ENCODE data around the gene IQCH. TPM values are rescaled to one million over a fixed set of nuclear protein-coding genes. Genes with fewer than 3 reads are reported as not detected.

The IQCH gene
- total RNA-seq, 1 donor from 2014 or later = 0.94 TPM

DNA sequence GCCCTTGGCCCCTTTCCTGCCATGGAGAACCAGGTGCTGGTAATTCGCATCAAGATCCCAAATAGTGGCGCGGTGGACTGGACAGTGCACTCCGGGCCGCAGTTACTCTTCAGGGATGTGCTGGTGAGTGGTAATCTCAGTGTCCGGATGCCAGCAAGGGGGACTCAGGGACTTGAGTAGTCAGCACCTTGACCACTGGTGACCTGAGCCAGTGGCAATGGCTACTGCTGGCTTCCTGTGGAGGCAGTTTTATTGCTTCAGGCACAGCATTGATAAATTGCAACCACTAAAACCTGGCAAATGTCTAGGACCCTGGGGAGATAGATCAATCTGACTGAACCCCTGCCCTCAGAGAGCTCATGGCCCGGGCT, 288.7 kb downstream of the IQCH start:
- intact Hi-C loops (cut with DNase I) = loop anchor here (2.0 to 5.0 kb wide), 2 partner anchors 23 to 86 kb away; partner anchors contain the start of gene C15orf61
- no peak for DNase-seq (ENCODE audit: low spot score)

DNA sequence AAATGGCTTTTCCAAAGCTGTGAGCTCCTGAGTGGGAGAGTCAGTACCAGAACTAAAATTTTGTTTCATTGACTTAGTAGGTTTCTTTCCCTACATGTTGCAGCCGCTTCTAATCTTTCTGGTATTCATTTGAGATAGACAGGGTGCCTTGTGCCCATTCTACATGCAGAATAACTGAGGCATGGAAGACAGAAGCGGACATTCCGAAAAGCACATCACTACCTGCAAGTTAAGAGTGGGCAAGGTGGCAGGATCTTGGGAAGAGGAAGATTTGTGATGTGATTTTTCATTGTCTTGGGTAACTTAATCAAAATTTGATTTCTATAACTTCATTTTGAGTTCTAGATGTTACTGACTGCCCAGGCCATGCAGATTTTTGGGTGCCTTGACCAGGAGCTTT, 289.9 kb downstream of the IQCH start:
- intact Hi-C loops (cut with DNase I) = loop anchor here (5.0 kb wide), 1 partner anchor 87 kb away; no protein-coding TSS in a partner anchor
- no peak for DNase-seq (ENCODE audit: low spot score)

DNA sequence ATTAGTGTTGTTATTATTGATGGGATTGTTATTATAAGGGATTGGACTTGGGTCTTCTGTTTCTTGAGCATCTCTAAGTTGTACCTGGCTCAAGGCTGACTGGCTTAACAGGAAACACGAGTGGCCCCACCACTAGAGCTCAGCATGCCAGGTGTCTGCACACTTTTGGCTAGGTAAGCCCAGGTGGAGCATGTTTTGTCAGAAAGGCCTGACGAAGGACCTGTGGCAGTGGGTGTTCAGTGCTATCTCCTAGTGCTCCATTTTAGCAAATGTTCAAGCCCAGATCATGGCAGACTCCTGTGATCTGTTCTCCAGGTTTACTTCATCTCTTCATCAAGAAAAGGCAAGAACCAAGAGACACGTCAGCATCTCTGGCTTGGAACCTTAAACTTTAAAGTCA, 291.3 kb downstream of the IQCH start:
- DNase-seq (ENCODE audit: low spot score) = no peak
- intact Hi-C loops (cut with DNase I) = no loop called here

DNA sequence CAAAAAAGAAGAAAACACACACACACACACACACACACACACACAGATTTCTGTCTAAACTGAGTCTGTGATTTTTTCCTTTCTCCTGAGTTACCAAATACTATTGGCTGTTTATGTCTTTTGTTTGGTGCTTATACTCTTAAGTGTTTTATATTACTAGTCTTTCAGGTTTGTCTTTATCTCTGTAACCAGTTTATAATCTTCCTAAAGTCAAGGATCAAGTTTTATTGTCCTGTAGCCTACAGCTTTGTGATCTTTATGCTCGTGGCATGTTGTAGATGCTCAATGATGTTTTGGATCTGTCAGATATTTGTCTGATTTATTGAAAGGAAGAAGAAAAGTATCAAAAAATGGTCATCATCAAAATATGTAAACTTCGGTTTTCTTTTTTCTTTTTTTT, 292.5 kb downstream of the IQCH start:
- DNase-seq (ENCODE audit: low spot score) = no peak
- intact Hi-C loops (cut with DNase I) = no loop called here

DNA sequence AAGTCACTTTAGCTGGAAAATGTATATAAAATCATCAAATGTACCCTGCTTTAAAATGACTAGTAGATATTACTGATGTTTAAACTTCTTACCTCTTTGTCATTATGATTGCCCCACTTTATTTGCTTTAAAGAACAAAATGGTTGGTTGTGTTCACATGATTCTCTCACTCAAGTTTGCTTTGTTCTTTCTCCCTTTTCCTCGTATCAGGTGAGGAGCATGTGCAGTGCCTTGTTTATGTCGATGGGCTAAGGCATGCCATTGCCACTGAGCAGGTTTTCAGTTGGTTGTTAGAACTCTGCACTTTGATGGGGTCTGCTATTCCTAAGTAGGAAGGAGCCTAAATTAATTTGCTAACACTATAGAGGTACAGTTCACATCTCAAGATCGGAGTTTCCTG, 293.2 kb downstream of the IQCH start:
- intact Hi-C loops (cut with DNase I) = no loop called here
- DNase-seq (ENCODE audit: low spot score) = no peak

DNA sequence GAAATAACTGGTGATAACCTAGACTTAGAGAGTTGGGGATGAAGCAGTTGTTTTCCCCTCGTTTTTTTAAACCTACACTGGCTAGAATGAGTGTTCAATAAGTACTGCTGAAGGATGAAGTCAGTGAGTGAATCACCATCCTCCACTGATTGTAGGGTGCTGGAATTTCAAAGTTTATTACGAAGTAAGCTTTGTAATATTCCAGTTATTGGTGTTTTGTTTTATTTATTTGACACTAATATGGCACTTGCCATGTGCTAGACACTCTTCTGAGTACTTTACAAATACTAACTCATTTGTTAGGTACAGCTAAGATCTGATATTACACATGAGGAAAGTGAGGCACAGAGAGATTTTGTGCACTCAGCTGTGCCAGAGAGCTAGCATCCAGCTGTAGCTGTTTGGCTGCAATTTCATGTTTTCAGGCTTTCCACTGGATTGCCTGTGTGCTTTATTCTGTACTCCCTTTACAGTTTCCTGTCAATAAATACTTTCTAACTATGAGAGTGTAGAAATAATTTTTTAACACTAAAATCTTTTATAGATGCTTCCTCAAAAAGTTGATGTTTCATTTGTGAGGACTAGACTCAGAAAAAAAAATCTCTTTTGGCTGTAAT, 293.8 kb downstream of the IQCH start:
- intact Hi-C loops (cut with DNase I) = no loop called here
- no peak for DNase-seq (ENCODE audit: low spot score)

DNA sequence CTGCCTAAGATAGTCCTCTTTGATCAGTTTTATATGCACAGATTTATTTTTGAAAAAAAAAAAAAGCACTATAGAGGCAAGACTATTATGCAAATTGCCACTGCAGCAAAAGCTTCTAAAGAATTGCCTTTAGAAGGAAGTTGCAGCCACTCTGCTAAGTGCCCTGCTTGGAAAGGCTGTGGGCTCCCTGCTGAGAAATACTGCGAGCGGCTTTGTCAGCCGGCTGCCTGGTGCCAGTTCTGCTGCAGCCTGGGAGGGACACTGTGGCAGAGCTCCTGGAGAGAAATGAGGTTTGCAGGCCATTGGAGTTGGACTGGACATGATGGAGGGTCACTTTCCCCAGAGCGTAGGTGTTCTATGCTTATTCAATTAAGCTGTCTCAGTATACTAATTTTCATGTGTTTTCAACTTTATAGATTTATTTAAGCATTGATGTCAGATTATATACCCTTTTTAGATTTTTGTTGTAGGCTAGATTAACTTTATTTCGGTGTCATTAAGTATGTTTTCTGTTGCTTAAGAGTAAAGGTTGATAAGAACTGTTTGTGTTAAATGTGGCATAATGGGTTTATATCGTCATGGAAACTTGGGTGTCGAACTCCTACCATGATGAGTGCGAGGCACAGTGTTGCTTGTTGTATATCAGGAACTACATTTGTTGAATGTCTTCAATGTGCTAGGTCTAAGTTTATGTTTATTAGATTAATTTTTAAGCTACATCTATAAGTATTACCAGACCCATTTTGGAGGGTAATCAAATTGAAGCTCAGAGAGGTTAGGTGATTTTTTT, 294.5 kb downstream of the IQCH start:
- no peak for DNase-seq (ENCODE audit: low spot score)
- intact Hi-C loops (cut with DNase I) = no loop called here

DNA sequence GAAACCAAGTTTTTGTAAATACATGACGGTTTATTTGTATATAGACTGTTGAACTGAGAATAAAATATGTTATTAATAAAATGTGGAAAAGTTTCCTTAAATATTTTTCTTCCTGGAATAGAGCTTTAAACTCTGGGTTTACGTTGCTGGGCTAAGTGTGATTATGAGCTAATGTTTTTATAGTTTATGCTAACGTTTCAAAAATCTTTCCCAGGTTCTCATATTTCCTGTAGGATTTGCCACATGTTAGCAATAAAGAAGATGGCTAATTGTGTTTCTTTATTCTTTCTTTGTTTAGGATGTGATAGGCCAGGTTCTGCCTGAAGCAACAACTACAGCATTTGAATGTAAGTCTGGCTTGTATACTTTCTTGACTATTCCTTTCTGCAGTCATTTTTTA, 295.1 kb downstream of the IQCH start:
- intact Hi-C loops (cut with DNase I) = no loop called here
- DNase-seq (ENCODE audit: low spot score) = no peak

DNA sequence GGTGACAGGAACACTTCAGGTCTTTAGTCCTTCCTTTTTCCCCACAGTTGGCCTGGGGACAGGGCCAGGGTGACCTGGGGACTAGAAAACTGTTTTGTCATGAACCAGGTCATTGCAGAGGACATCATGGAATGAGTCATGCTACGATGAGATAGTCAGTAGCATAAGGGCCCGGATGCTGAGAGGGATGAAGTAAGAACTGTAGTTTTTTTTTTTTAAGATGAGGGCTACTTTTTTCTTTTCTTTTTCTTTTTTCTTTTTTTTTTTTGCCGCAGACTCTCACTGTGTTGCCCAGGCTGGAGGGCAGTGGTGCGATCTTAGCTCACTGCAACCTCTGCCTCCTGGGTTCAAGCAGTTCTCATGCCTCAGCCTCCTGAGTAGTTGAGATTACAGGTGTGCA, 295.9 kb downstream of the IQCH start:
- intact Hi-C loops (cut with DNase I) = no loop called here
- no peak for DNase-seq (ENCODE audit: low spot score)

DNA sequence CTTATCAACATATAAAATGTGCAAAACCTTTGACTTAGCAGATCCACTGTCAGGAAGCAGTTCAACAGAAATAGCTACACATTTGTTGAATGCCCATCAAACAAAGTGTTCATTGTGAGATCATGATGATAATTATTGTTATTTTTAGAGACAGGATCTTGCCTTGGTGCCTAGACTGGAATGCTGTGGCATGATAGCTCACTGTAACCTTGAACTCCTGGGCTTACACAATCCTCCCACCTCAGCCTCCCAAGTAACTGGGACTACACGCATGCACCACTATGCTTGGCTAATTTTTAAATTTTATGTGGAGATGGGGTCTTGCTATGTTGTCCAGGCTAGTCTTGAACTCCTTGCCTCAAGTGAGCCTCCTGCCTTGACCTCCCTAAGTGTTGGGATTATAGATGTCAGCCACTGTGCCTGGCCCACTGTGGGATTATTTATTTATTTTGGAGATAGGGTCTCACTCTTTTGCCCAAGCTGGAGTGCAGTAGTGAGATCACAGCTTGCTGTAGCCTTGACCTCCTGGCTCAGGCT, 296.7 kb downstream of the IQCH start:
- no peak for DNase-seq (ENCODE audit: low spot score)
- intact Hi-C loops (cut with DNase I) = no loop called here

Other genes with a start within 250 kb of the IQCH start
- 18.4 TPM for gene SMAD3, start 189.2 kb upstream of the IQCH start, total RNA-seq
- 24.1 TPM for gene AAGAB, start 125 bp upstream of the IQCH start, total RNA-seq